H1 (cell line): Measurements from ENCODE around the gene UBE2M. TPM values are rescaled to one million over a fixed set of nuclear protein-coding genes. Genes with fewer than 3 reads are reported as not detected.

Experiments used
- CTCF ChIA-PET: fragments of 300-600 bp; sonication (Branson Sonifier 250); formaldehyde crosslinking; loops from one replicate; lab custom pipeline; 2021; ENCODE audit not compliant: partially characterized antibody; lab: Charles Lee
- POLR2A ChIA-PET: fragments of 300-600 bp; sonication (Branson Sonifier 250); formaldehyde crosslinking; loops from one replicate; lab custom pipeline; 2021; ENCODE audit warnings: inconsistent platforms; ENCODE audit not compliant: partially characterized antibody; lab: Charles Lee
- DNase-seq, 2 experiments: peaks; one replicate each; pipeline versions ENCODE4 v3.0.0 to v3.0.0-alpha.2; 2010 to 2022; ENCODE audit warnings: low spot score in 2 of 2, low read depth in 1 of 2, mixed read lengths in 1 of 2
- FAIRE-seq: peaks from 2 replicates; lab custom pipeline; 2011; peaks lifted over from hg19 to GRCh38; lab: Jason Lieb, UNC
- H2AFZ ChIP-seq: 2 replicates; pipeline ENCODE4 v1.8.1; 2012; ENCODE audit warnings: low read length, inconsistent platforms
- H2AK5ac ChIP-seq: 2 replicates; pipeline ENCODE4 v1.6.1; 2013; ENCODE audit warnings: low read depth, low read length
- H2BK120ac ChIP-seq: replicated peaks from 2 replicates; pipeline ENCODE3; 2013; ENCODE audit warnings: low read depth, low read length, inconsistent platforms
- H2BK12ac ChIP-seq: 2 replicates; pipeline ENCODE4 v1.6.1; 2013; ENCODE audit warnings: low read depth, low read length
- H2BK15ac ChIP-seq: 2 replicates; pipeline ENCODE4 v1.6.1; 2013; ENCODE audit warnings: low read length
- H2BK20ac ChIP-seq: 2 replicates; pipeline ENCODE4 v1.6.1; 2013; ENCODE audit warnings: low read length
- H2BK5ac ChIP-seq: 2 replicates; pipeline ENCODE4 v1.6.1; 2013; ENCODE audit warnings: low read depth, low read length
- H3K14ac ChIP-seq: 2 replicates; pipeline ENCODE4 v1.6.1; 2013; ENCODE audit warnings: inconsistent platforms; ENCODE audit not compliant: insufficient read length
- H3K18ac ChIP-seq: 2 replicates; pipeline ENCODE4 v1.6.1; 2013; ENCODE audit warnings: low read length; ENCODE audit errors: extremely low read depth
- H3K23ac ChIP-seq: 2 replicates; pipeline ENCODE4 v1.6.1; 2013; ENCODE audit warnings: inconsistent platforms; ENCODE audit not compliant: insufficient read length
- H3K23me2 ChIP-seq: 2 replicates; pipeline ENCODE4 v1.6.1; 2013; ENCODE audit warnings: low read depth, low read length
- H3K27ac ChIP-seq: 2 replicates; pipeline ENCODE4 v1.6.1; 2011; ENCODE audit warnings: low read depth, low read length, inconsistent platforms
- H3K27me3 ChIP-seq, 4 experiments: replicated peaks in 1 of 4; 1 replicate in 1 of 4; 2 replicates in 3 of 4; pipeline versions ENCODE4 v1.6.1 to v1.8.1; 2011 to 2013; ENCODE audit warnings: low read length in 3 of 4, mild to moderate bottlenecking in 3 of 4, inconsistent platforms in 2 of 4, mixed read lengths in 2 of 4, moderate library complexity in 1 of 4; ENCODE audit not compliant: control insufficient read depth in 3 of 4, insufficient read depth in 3 of 4; ENCODE audit errors: extremely low read depth in 1 of 4
- H3K36me3 ChIP-seq, 4 experiments: 2 replicates each; pipeline versions ENCODE4 v1.6.1 to v1.8.1; 2011 to 2013; ENCODE audit warnings: mild to moderate bottlenecking in 4 of 4, low read length in 3 of 4, moderate library complexity in 2 of 4, control low read depth in 1 of 4, inconsistent platforms in 1 of 4; ENCODE audit not compliant: insufficient read depth in 4 of 4, control insufficient read depth in 2 of 4
- H3K4ac ChIP-seq: replicated peaks from 2 replicates; pipeline ENCODE3; 2013; ENCODE audit warnings: low read length, low read depth, mixed read lengths, inconsistent platforms; ENCODE audit not compliant: insufficient read length
- H3K4me1 ChIP-seq, 4 experiments: replicated peaks in 1 of 4; 1 replicate in 1 of 4; 2 replicates in 3 of 4; pipeline versions ENCODE4 v1.6.1 to v1.8.1; 2011 to 2013; ENCODE audit warnings: low read length in 3 of 4, inconsistent platforms in 2 of 4, mixed read lengths in 1 of 4; ENCODE audit not compliant: insufficient read depth in 4 of 4, control insufficient read depth in 3 of 4
- H3K4me2 ChIP-seq, 2 experiments: 2 replicates each; pipeline versions ENCODE4 v1.6.1 to v1.8.1; 2011 to 2013; ENCODE audit warnings: low read depth in 2 of 2, low read length in 2 of 2, control low read depth in 1 of 2, inconsistent platforms in 1 of 2, mild to moderate bottlenecking in 1 of 2; ENCODE audit not compliant: insufficient read depth in 1 of 2
- H3K4me3 ChIP-seq, 4 experiments: fragments of 200-600, 300-600 bp in 1 of 4; sonication (generic), shearing (Covaris generic), sonication (Bioruptor Twin) in 1 of 4; 2 replicates each; pipeline versions ENCODE4 v1.5.1 to v1.8.1; 2011 to 2016; ENCODE audit warnings: low read length in 4 of 4, low read depth in 3 of 4, control low read depth in 2 of 4, inconsistent platforms in 2 of 4, mild to moderate bottlenecking in 2 of 4, mixed read lengths in 1 of 4, moderate library complexity in 1 of 4; ENCODE audit not compliant: insufficient read depth in 2 of 4; ENCODE audit errors: extremely low read depth in 1 of 4
- H3K56ac ChIP-seq: replicated peaks from 2 replicates; pipeline ENCODE3; 2013; ENCODE audit warnings: low read depth, mild to moderate bottlenecking, mixed read lengths, low read length, inconsistent platforms; ENCODE audit not compliant: insufficient read length
- H3K79me1 ChIP-seq: 2 replicates; pipeline ENCODE4 v1.6.1; 2013; ENCODE audit warnings: low read depth, low read length, control low read depth
- H3K79me2 ChIP-seq, 2 experiments: 2 replicates each; pipeline versions ENCODE4 v1.6.1 to v1.8.1; 2012 to 2013; ENCODE audit warnings: low read length in 2 of 2, mild to moderate bottlenecking in 2 of 2, inconsistent platforms in 1 of 2; ENCODE audit not compliant: insufficient read depth in 2 of 2, control insufficient read depth in 1 of 2
- H3K9ac ChIP-seq, 4 experiments: replicated peaks in 1 of 4; 1 replicate in 1 of 4; 2 replicates in 3 of 4; pipeline versions ENCODE4 v1.6.1 to v1.8.1; 2011 to 2013; ENCODE audit warnings: low read depth in 3 of 4, low read length in 3 of 4, control low read depth in 2 of 4, mild to moderate bottlenecking in 2 of 4, moderate library complexity in 2 of 4, inconsistent platforms in 1 of 4; ENCODE audit errors: extremely low read depth in 1 of 4
- H3K9me3 ChIP-seq, 2 experiments: 2 replicates each; pipeline versions ENCODE4 v1.6.1 to v1.8.1; 2012 to 2013; ENCODE audit warnings: mild to moderate bottlenecking in 2 of 2, moderate library complexity in 2 of 2, control low read depth in 1 of 2, inconsistent platforms in 1 of 2, low read depth in 1 of 2, low read length in 1 of 2, mixed read lengths in 1 of 2; ENCODE audit not compliant: insufficient read depth in 2 of 2
- H4K20me1 ChIP-seq, 2 experiments: replicated peaks in 1 of 2; 2 replicates each; pipeline versions ENCODE3 to v1.8.1; 2011 to 2013; ENCODE audit warnings: inconsistent platforms in 2 of 2, low read length in 2 of 2, mild to moderate bottlenecking in 1 of 2; ENCODE audit not compliant: insufficient read depth in 2 of 2, control insufficient read depth in 1 of 2
- H4K5ac ChIP-seq: 2 replicates; pipeline ENCODE4 v1.6.1; 2013; ENCODE audit warnings: low read length, low read depth, mixed read lengths, inconsistent platforms; ENCODE audit not compliant: insufficient read length
- H4K8ac ChIP-seq: 2 replicates; pipeline ENCODE4 v1.8.0; 2013; ENCODE audit warnings: mild to moderate bottlenecking, moderate library complexity, low read length, inconsistent platforms; ENCODE audit not compliant: insufficient read depth; ENCODE audit errors: extremely low read depth
- H4K91ac ChIP-seq: replicated peaks from 2 replicates; pipeline ENCODE3; 2013; ENCODE audit warnings: low read length, mixed read lengths, inconsistent platforms; ENCODE audit not compliant: insufficient read length
- BCL11A ChIP-seq, 2 experiments: IDR thresholded peaks; one replicate each; pipeline ENCODE4 v1.6.1; 2011; ENCODE audit warnings: low read depth in 2 of 2, low read length in 2 of 2, mild to moderate bottlenecking in 2 of 2
- CTBP2 ChIP-seq: IDR thresholded peaks from 2 replicates; pipeline ENCODE4 v1.7.0; 2011; ENCODE audit warnings: borderline replicate concordance, mild to moderate bottlenecking, moderate library complexity, mixed read lengths, low read length; ENCODE audit not compliant: insufficient read depth, insufficient read length
- GABPA ChIP-seq: IDR thresholded peaks from 2 replicates; pipeline ENCODE4 v1.6.1; 2011; ENCODE audit warnings: mild to moderate bottlenecking, low read length, moderate library complexity, borderline replicate concordance; ENCODE audit not compliant: insufficient read depth
- MAFK ChIP-seq: IDR thresholded peaks from 2 replicates; pipeline ENCODE4 v1.6.1; 2012; ENCODE audit warnings: low read depth, mild to moderate bottlenecking, improper control_type of control experiment, low read length
- PHF8 ChIP-seq: fragments of 200-600 bp; sonication (generic); conservative IDR thresholded peaks from 2 replicates; pipeline ENCODE4 v1.7.1; 2012; ENCODE audit warnings: low read depth, mild to moderate bottlenecking, inconsistent platforms, low read length, moderate library complexity
- RFX5 ChIP-seq: IDR thresholded peaks from 2 replicates; pipeline ENCODE4 v1.6.1; 2011; ENCODE audit warnings: low read depth, low read length, improper control_type of control experiment, borderline replicate concordance
- SIN3A ChIP-seq, 2 experiments: IDR thresholded peaks in 1 of 2; conservative IDR thresholded peaks in 1 of 2; 2 replicates each; pipeline ENCODE4 v1.6.1; 2011 to 2012; ENCODE audit warnings: low read length in 2 of 2, improper control_type of control experiment in 1 of 2, low read depth in 1 of 2, mild to moderate bottlenecking in 1 of 2
- SP4 ChIP-seq: IDR thresholded peaks from 2 replicates; pipeline ENCODE4 v1.6.1; 2012; ENCODE audit warnings: low read length, inconsistent platforms
- WGBS, 2 experiments: shearing (Covaris generic) in 1 of 2; methylation state at CpG; one replicate each; pipeline versions ENCODE4 v1.1.6 to v1.1.7; 2013 to 2015; ENCODE audit warnings: low lambda C conversion rate in 2 of 2, mixed read lengths in 2 of 2, inconsistent platforms in 1 of 2, low coverage in 1 of 2, missing lambda C conversion rate in 1 of 2; ENCODE audit not compliant: insufficient replicate concordance in 2 of 2, insufficient coverage in 1 of 2, insufficient read length in 1 of 2; ENCODE audit errors: extremely low coverage in 1 of 2, missing lambda C conversion rate in 1 of 2; 5-methylcytosine and 5-hydroxymethylcytosine counted together
- polyA plus RNA-seq, 7 experiments: library from polyadenylated mRNA; depleted of rRNA in 3 of 7; stranded (reverse) in 5 of 7; unstranded in 2 of 7; fragments of >200 nt in 5 of 7; fragments of 200-250 nt in 2 of 7; gene quantifications; 1 replicate in 5 of 7; 2 replicates in 1 of 7; 4 replicates in 1 of 7; pipeline versions ENCODE4 v1.2.1 to v1.2.3, GENCODE V29; 2011 to 2013; ENCODE audit warnings: missing spikeins in 2 of 7, mixed read lengths in 2 of 7
- total RNA-seq: library from RNA; stranded (reverse); fragmentation: NEBNext Ultra II Directional; extraction: Animal tissue kit (Norgen Biotek cat#: 25700); gene quantifications from 2 replicates; pipeline ENCODE4 v1.2.1, GENCODE V29; 2021

The UBE2M gene
- total and polyA plus RNA-seq, 2 of the 8 experiments (the other 6 are each of a cell fraction or from before 2014, with no cell fraction given), result 93.8 to 114 TPM

DNA sequence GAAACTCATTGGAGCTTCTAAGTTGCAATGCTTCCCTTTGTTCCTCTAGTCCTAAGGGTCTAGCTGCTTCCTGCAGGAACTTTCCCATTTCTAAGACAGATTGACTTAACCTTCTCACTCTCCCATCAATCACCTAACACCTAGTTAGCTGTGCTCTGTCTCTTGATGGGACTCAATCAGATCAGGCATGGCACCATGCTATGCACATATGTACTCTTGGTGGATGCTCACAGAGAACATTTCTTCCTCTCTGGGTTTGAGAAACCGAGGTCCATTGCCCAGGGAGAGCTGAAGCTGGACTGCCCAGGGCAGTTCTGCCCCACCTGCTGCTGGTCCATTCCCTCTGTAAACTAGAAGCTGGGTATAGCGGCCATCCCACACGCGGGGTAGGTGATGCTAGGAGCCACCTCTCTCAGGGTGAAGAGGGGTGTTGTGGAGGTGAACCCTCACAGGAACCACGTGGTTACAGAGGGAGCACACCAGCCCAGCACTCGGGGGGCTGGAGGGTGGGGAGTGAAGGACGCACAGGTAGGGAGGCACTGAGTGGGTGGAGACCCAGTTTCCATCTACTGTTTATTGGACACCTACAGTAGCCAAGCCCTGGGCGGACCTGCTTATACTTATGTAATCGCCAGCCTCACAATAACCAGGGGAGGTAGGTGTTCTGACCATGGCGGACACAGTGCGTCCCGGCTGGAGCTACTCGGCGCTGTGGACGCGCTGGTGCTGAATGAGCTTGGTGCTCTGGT, 3.1 kb upstream of the UBE2M start:
- Histone ChIP-seq H3K4me3 (peak overlapping the region in 1 of 4 experiments; percentile 55; a peak in 1 of 8 replicates), H3K56ac (no peak overlapping the region), H2BK120ac (no peak overlapping the region), H2BK5ac (peak overlapping the region; percentile 52; the same call in 1 of the 2 replicates), H3K27ac (no peak overlapping the region), H3K9me3 (no peaks in the 10 kb centered on the region), H3K14ac (no peak overlapping the region), H3K79me1 (no peaks in the 10 kb centered on the region; the same call in 1 of the 2 replicates), H3K4ac (peak overlapping the region; percentile 73), H3K23ac (no peak overlapping the region), H4K5ac (no peak overlapping the region), H4K20me1 (peaks cover 0 to 7% of the 10 kb centered on the region in 2 experiments), H3K4me2 (peak overlapping the region; percentile 69 to 86), H2BK12ac (0 out of 2 replicates have a peak overlapping the region, but pooled peaks have one; percentile 27), H3K18ac (no peak overlapping the region), H3K79me2 (peaks cover 7 to 15% of the 10 kb centered on the region in 2 experiments), H4K91ac (peak overlapping the region; percentile 68), H3K4me1 (peaks cover 0 to 35% (median 15%) of the 10 kb centered on the region in 4 experiments; a peak in 6 of 7 replicates), H2BK15ac (no peak overlapping the region), H2AK5ac (peak overlapping the region; percentile 84; the same call in 1 of the 2 replicates), H4K8ac (no peak overlapping the region; the same call in none of the 2 replicates), H2BK20ac (no peak overlapping the region), H3K36me3 (peaks cover 3 to 5% (median 4%) of the 10 kb centered on the region in 4 experiments), H3K27me3 (peaks cover 0 to 16% (median 6%) of the 10 kb centered on the region in 4 experiments; a peak in 4 of 7 replicates), H2AFZ (no peak overlapping the region), H3K9ac (peak overlapping the region in 1 of 4 experiments; percentile 42; a peak in 1 of 7 replicates), H3K23me2 (peaks cover 26% of the 10 kb centered on the region)
- ChIA-PET CTCF (interaction anchor here (1.0 to 7.3 kb wide), 7 partner anchors 11 to 47 kb away, joined by 3 to 35 read pairs (median 5); partner anchors contain the start of gene ZBTB45), POLR2A (interaction anchor here (0.5 to 17.2 kb wide), 7 partner anchors 9 to 325 kb away, joined by 3 to 434 read pairs (median 21); partner anchors contain the start of genes CHMP2A, MZF1, SLC27A5 and TRIM28)
- DNase-seq (no peak), FAIRE-seq (no peak)
- 94% methylated on average over 15 of the region's 16 CpGs; no CpG with 5 or more reads in 1 of the 2 experiments for WGBS, 2 experiments
- TF ChIP-seq SIN3A (conservative IDR thresholded peaks at IDR 0.05 in 1 of 2, IDR thresholded peaks at IDR 0.05 in 1 of 2; ENCODE audit: low read depth in 1 of 2, low read length in 2 of 2) (no peak), GABPA (no peak), CTBP2 (no peak), RFX5 (no peak), BCL11A (IDR thresholded peaks at IDR 0.05; ENCODE audit: low read depth in 2 of 2, low read length in 2 of 2) (no peak), MAFK (no peak), PHF8 (no peak), SP4 (no peak)
